ENCODE results near the gene TLL2. TPM values are rescaled to one million over a fixed set of nuclear protein-coding genes. Genes with fewer than 3 reads are reported as not detected.

The TLL2 gene
- total RNA-seq, 1 donor from 2014 or later: 1.9 TPM

DNA sequence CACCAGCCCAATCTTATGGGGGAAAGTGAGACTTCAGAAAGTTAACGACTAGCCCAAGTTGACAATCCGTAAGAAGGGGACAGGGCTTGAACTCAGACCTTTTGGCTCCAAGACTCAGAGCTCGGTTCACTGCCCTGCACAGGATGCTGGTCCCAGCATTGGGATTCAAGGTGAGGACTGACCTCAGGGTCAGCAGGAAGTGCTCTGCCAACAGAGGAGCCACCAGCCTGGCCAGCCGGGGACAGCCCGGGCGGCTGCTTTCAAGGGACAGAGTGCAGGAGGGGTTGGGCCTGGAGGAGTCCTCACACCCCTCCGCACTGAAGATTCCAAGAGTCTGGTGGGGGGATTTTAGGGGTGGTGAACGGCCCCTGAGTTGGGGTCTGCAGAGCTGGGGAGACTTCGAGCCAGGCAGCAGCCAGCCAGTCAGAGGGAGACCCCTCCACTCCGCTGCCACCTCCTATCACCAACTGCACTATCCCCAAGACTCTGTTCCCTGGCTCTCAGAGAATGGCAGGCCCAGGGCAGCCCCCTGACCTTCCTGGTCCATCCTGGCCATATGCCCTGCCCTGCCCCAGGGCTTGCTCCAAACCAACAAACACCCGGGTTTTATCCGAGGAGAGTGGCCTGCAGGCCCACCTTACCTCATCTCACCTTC lies 19.7 kb downstream of the TLL2 start:
- no peak for DNase-seq (ENCODE audit: low spot score)
- TF ChIP-seq, protein P1, sequence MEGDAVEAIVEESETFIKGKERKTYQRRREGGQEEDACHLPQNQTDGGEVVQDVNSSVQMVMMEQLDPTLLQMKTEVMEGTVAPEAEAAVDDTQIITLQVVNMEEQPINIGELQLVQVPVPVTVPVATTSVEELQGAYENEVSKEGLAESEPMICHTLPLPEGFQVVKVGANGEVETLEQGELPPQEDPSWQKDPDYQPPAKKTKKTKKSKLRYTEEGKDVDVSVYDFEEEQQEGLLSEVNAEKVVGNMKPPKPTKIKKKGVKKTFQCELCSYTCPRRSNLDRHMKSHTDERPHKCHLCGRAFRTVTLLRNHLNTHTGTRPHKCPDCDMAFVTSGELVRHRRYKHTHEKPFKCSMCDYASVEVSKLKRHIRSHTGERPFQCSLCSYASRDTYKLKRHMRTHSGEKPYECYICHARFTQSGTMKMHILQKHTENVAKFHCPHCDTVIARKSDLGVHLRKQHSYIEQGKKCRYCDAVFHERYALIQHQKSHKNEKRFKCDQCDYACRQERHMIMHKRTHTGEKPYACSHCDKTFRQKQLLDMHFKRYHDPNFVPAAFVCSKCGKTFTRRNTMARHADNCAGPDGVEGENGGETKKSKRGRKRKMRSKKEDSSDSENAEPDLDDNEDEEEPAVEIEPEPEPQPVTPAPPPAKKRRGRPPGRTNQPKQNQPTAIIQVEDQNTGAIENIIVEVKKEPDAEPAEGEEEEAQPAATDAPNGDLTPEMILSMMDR (IDR thresholded peaks at IDR 0.05): no peak
- no peaks in the 10 kb centered on the region for H3K9me3 Mint-ChIP-seq (ENCODE audit: low read depth)
- no peaks in the 10 kb centered on the region for H3K36me3 Mint-ChIP-seq (ENCODE audit: low read depth)
- no peak overlapping the region for H3K27ac Mint-ChIP-seq (ENCODE audit: unreplicated experiment)
- no peaks in the 10 kb centered on the region for H3K4me1 Mint-ChIP-seq (ENCODE audit: low read depth)
- H3K4me3 Mint-ChIP-seq (ENCODE audit: unreplicated experiment): no peak overlapping the region
- H3K27me3 Mint-ChIP-seq (ENCODE audit: low read depth): peaks cover 9% of the 10 kb centered on the region

DNA sequence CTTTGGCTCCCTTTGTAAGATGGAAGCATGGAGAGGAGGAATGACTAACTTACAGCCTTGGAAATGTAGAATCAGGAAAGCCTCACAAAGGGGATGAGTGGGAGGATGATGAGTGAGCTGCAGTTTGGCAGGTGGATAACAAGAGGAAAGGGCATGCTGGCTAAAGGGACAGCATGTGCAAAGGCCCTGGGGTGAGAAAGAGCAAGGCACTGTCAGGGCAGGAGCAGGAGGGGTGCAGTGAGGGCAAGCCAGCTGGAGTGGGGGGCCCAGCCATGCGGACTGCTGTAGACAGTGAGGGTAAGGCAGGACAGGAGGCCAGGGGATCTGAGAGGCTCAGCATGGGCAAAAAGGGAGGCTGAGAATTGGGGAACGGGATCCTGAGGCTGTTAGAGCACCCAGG lies 20.5 kb downstream of the TLL2 start:
- Mint-ChIP-seq H3K27ac (ENCODE audit: unreplicated experiment) (no peak overlapping the region), H3K9me3 (ENCODE audit: low read depth) (no peaks in the 10 kb centered on the region), H3K27me3 (ENCODE audit: low read depth) (peaks cover 9% of the 10 kb centered on the region), H3K4me3 (ENCODE audit: unreplicated experiment) (no peak overlapping the region), H3K4me1 (ENCODE audit: low read depth) (no peaks in the 10 kb centered on the region), H3K36me3 (ENCODE audit: low read depth) (no peaks in the 10 kb centered on the region)
- TF ChIP-seq, protein P1 (IDR thresholded peaks at IDR 0.05): no peak
- DNase-seq (ENCODE audit: low spot score): no peak

GRCh38 chr10:96491303-96491702 lies 22.4 kb downstream of the TLL2 start:
- TF ChIP-seq, protein P1 (IDR thresholded peaks at IDR 0.05): peak; percentile 48
- DNase-seq (ENCODE audit: low spot score): no peak
- Mint-ChIP-seq H3K9me3 (ENCODE audit: low read depth) (no peaks in the 10 kb centered on the region), H3K4me3 (ENCODE audit: unreplicated experiment) (no peak overlapping the region), H3K27me3 (ENCODE audit: low read depth) (peaks cover 9% of the 10 kb centered on the region), H3K4me1 (ENCODE audit: low read depth) (no peaks in the 10 kb centered on the region), H3K36me3 (ENCODE audit: low read depth) (no peaks in the 10 kb centered on the region), H3K27ac (ENCODE audit: unreplicated experiment) (no peak overlapping the region)

DNA sequence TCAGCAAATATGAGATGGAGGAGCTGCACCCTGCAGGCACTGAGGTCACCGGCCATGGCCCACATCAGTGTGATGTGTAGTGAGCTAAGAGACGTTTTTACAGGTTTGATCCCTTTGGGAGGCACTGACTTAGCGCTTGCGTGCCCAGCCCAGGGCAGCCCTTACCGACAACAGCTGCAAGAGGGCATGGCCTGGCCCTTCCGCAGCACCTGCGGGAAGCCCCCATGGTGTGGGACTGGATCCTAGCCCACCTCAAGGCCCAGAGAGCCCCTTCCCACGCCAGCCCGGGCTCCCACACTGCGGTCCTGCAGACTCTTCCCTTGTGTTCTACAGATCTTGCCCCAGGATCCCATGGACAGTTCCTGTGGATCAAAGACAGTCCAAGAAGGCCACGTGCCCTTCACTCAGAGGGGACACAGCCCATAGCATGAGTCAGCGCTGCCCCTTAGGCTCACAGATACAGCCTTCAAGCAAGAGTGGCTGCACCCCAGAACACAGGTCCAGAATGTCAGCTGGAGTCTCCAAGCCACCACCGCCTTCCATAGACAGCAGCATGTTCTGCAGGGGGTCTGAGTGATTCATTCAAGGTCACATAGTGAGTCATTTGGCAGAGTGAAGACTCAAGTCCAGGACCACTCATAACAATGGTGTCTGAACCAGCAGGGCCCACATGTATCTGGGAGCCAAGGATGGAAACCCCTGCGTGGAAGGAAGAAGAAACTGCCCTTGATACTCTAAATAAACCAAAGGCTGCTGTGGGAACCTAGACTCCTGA lies 25.4 kb downstream of the TLL2 start:
- peaks cover 2% of the 10 kb centered on the region for H3K9me3 Mint-ChIP-seq (ENCODE audit: low read depth)
- peaks cover 8% of the 10 kb centered on the region for H3K27me3 Mint-ChIP-seq (ENCODE audit: low read depth)
- H3K27ac Mint-ChIP-seq (ENCODE audit: unreplicated experiment): no peak overlapping the region
- TF ChIP-seq, protein P1 (IDR thresholded peaks at IDR 0.05): no peak
- DNase-seq (ENCODE audit: low spot score): no peak
- H3K4me3 Mint-ChIP-seq (ENCODE audit: unreplicated experiment): no peak overlapping the region
- H3K36me3 Mint-ChIP-seq (ENCODE audit: low read depth): no peaks in the 10 kb centered on the region
- no peaks in the 10 kb centered on the region for H3K4me1 Mint-ChIP-seq (ENCODE audit: low read depth)

- H3K4me1 Mint-ChIP-seq (ENCODE audit: low read depth): no peaks in the 10 kb centered on the region
- H3K9me3 Mint-ChIP-seq (ENCODE audit: low read depth): peaks cover 2% of the 10 kb centered on the region
- TF ChIP-seq, protein P1 (IDR thresholded peaks at IDR 0.05): no peak
- no peak for DNase-seq (ENCODE audit: low spot score)
- no peak overlapping the region for H3K4me3 Mint-ChIP-seq (ENCODE audit: unreplicated experiment)
- peaks cover 8% of the 10 kb centered on the region for H3K27me3 Mint-ChIP-seq (ENCODE audit: low read depth)
- H3K27ac Mint-ChIP-seq (ENCODE audit: unreplicated experiment): no peak overlapping the region
- peaks cover 2% of the 10 kb centered on the region for H3K36me3 Mint-ChIP-seq (ENCODE audit: low read depth)
Observed at GRCh38 chr10:96482815-96483588, 30.7 kb downstream of the TLL2 start.
